ENCODE data around the gene LYRM4. TPM values are rescaled to one million over a fixed set of nuclear protein-coding genes. Genes with fewer than 3 reads are reported as not detected.

Gene LYRM4
- polyA plus RNA-seq, 1 donor: 26.7 TPM

GRCh38 chr6:5084360-5084780 lies 176.4 kb downstream of the LYRM4 start:
- Histone ChIP-seq H3K27me3 (ENCODE audit: control insufficient read depth, insufficient read depth, low read length) (peaks cover 27% of the 10 kb centered on the region), H3K36me3 (ENCODE audit: control insufficient read depth, insufficient read depth, low read length) (no peaks in the 10 kb centered on the region), H3K27ac (ENCODE audit: low read length) (peak overlapping the region; percentile 63), H3K9me3 (ENCODE audit: control insufficient read depth, low read depth, low read length) (peaks cover 8% of the 10 kb centered on the region), H3K4me1 (ENCODE audit: control insufficient read depth, insufficient read depth, low read length) (peaks cover 10% of the 10 kb centered on the region), H3K4me3 (ENCODE audit: low read length) (peak overlapping the region; percentile 65)
- peak in 1 of 2 donors; percentile 68 for DNase-seq
- WGBS (ENCODE audit: insufficient coverage, low lambda C conversion rate): no CpG with 5 or more reads among the region's 57 CpGs

GRCh38 chr6:5083813-5084359 lies 176.9 kb downstream of the LYRM4 start:
- Histone ChIP-seq H3K36me3 (ENCODE audit: control insufficient read depth, insufficient read depth, low read length) (no peaks in the 10 kb centered on the region), H3K9me3 (ENCODE audit: control insufficient read depth, low read depth, low read length) (peaks cover 9% of the 10 kb centered on the region), H3K27ac (ENCODE audit: low read length) (no peak overlapping the region), H3K27me3 (ENCODE audit: control insufficient read depth, insufficient read depth, low read length) (peaks cover 27% of the 10 kb centered on the region), H3K4me3 (ENCODE audit: low read length) (peak overlapping the region; percentile 4), H3K4me1 (ENCODE audit: control insufficient read depth, insufficient read depth, low read length) (peaks cover 10% of the 10 kb centered on the region)
- DNase-seq: no peak
- WGBS (ENCODE audit: insufficient coverage, low lambda C conversion rate): 100% methylated on average over 1 of the region's 18 CpGs

GRCh38 chr6:5083307-5083583 lies 177.5 kb downstream of the LYRM4 start:
- WGBS (ENCODE audit: insufficient coverage, low lambda C conversion rate): no CpG with 5 or more reads among the region's 4 CpGs
- no peaks in the 10 kb centered on the region for H3K36me3 ChIP-seq (ENCODE audit: control insufficient read depth, insufficient read depth, low read length)
- DNase-seq: no peak
- H3K27me3 ChIP-seq (ENCODE audit: control insufficient read depth, insufficient read depth, low read length): peaks cover 27% of the 10 kb centered on the region
- H3K4me3 ChIP-seq (ENCODE audit: low read length): no peak overlapping the region
- H3K27ac ChIP-seq (ENCODE audit: low read length): no peak overlapping the region
- peaks cover 9% of the 10 kb centered on the region for H3K9me3 ChIP-seq (ENCODE audit: control insufficient read depth, low read depth, low read length)
- peaks cover 10% of the 10 kb centered on the region for H3K4me1 ChIP-seq (ENCODE audit: control insufficient read depth, insufficient read depth, low read length)

GRCh38 chr6:5082487-5083306 lies 178.1 kb downstream of the LYRM4 start:
- no peak overlapping the region for H3K27ac ChIP-seq (ENCODE audit: low read length)
- DNase-seq: peak; percentile 56 to 77
- peaks cover 10% of the 10 kb centered on the region for H3K4me1 ChIP-seq (ENCODE audit: control insufficient read depth, insufficient read depth, low read length)
- no peak overlapping the region for H3K4me3 ChIP-seq (ENCODE audit: low read length)
- 100% methylated on average over 1 of the region's 12 CpGs for WGBS (ENCODE audit: insufficient coverage, low lambda C conversion rate)
- peaks cover 25% of the 10 kb centered on the region for H3K27me3 ChIP-seq (ENCODE audit: control insufficient read depth, insufficient read depth, low read length)
- H3K36me3 ChIP-seq (ENCODE audit: control insufficient read depth, insufficient read depth, low read length): no peaks in the 10 kb centered on the region
- H3K9me3 ChIP-seq (ENCODE audit: control insufficient read depth, low read depth, low read length): peaks cover 9% of the 10 kb centered on the region

- Histone ChIP-seq H3K4me3 (ENCODE audit: low read length) (no peak overlapping the region), H3K36me3 (ENCODE audit: control insufficient read depth, insufficient read depth, low read length) (no peaks in the 10 kb centered on the region), H3K9me3 (ENCODE audit: control insufficient read depth, low read depth, low read length) (peaks cover 9% of the 10 kb centered on the region), H3K4me1 (ENCODE audit: control insufficient read depth, insufficient read depth, low read length) (peaks cover 10% of the 10 kb centered on the region), H3K27me3 (ENCODE audit: control insufficient read depth, insufficient read depth, low read length) (peaks cover 17% of the 10 kb centered on the region), H3K27ac (ENCODE audit: low read length) (no peak overlapping the region)
- no peak for DNase-seq
- no CpG with 5 or more reads among the region's 4 CpGs for WGBS (ENCODE audit: insufficient coverage, low lambda C conversion rate)
Observed at GRCh38 chr6:5081955-5082354, 178.8 kb downstream of the LYRM4 start.

GRCh38 chr6:5081182-5081581 lies 179.6 kb downstream of the LYRM4 start:
- no peak for DNase-seq
- peaks cover 6% of the 10 kb centered on the region for H3K4me1 ChIP-seq (ENCODE audit: control insufficient read depth, insufficient read depth, low read length)
- H3K9me3 ChIP-seq (ENCODE audit: control insufficient read depth, low read depth, low read length): peaks cover 5% of the 10 kb centered on the region

GRCh38 chr6:5080574-5080973 lies 180.2 kb downstream of the LYRM4 start:
- no CpG with 5 or more reads among the region's 3 CpGs for WGBS (ENCODE audit: insufficient coverage, low lambda C conversion rate)

More at GRCh38 chr6:5081182-5081581, 179.6 kb downstream of the LYRM4 start:
- no CpG with 5 or more reads among the region's 3 CpGs for WGBS (ENCODE audit: insufficient coverage, low lambda C conversion rate)
- H3K27me3 ChIP-seq (ENCODE audit: control insufficient read depth, insufficient read depth, low read length): peaks cover 10% of the 10 kb centered on the region
- no peak overlapping the region for H3K27ac ChIP-seq (ENCODE audit: low read length)
- no peaks in the 10 kb centered on the region for H3K36me3 ChIP-seq (ENCODE audit: control insufficient read depth, insufficient read depth, low read length)
- H3K4me3 ChIP-seq (ENCODE audit: low read length): no peak overlapping the region

GRCh38 chr6:5079692-5080091 lies 181.1 kb downstream of the LYRM4 start:
- 100% methylated on average over 1 of the region's 2 CpGs for WGBS (ENCODE audit: insufficient coverage, low lambda C conversion rate)
- Histone ChIP-seq H3K4me1 (ENCODE audit: control insufficient read depth, insufficient read depth, low read length) (peaks cover 2% of the 10 kb centered on the region), H3K36me3 (ENCODE audit: control insufficient read depth, insufficient read depth, low read length) (no peaks in the 10 kb centered on the region), H3K9me3 (ENCODE audit: control insufficient read depth, low read depth, low read length) (peaks cover 3% of the 10 kb centered on the region), H3K4me3 (ENCODE audit: low read length) (no peak overlapping the region), H3K27me3 (ENCODE audit: control insufficient read depth, insufficient read depth, low read length) (peaks cover under 1% of the 10 kb centered on the region), H3K27ac (ENCODE audit: low read length) (no peak overlapping the region)
- DNase-seq: no peak

More at GRCh38 chr6:5080574-5080973, 180.2 kb downstream of the LYRM4 start:
- H3K4me3 ChIP-seq (ENCODE audit: low read length): no peak overlapping the region
- H3K36me3 ChIP-seq (ENCODE audit: control insufficient read depth, insufficient read depth, low read length): no peaks in the 10 kb centered on the region
- H3K4me1 ChIP-seq (ENCODE audit: control insufficient read depth, insufficient read depth, low read length): peaks cover 4% of the 10 kb centered on the region
- peaks cover 3% of the 10 kb centered on the region for H3K9me3 ChIP-seq (ENCODE audit: control insufficient read depth, low read depth, low read length)
- no peak for DNase-seq
- H3K27me3 ChIP-seq (ENCODE audit: control insufficient read depth, insufficient read depth, low read length): peaks cover 7% of the 10 kb centered on the region
- H3K27ac ChIP-seq (ENCODE audit: low read length): no peak overlapping the region

- Histone ChIP-seq H3K4me1 (ENCODE audit: control insufficient read depth, insufficient read depth, low read length) (no peaks in the 10 kb centered on the region), H3K27ac (ENCODE audit: low read length) (no peak overlapping the region), H3K27me3 (ENCODE audit: control insufficient read depth, insufficient read depth, low read length) (no peaks in the 10 kb centered on the region), H3K36me3 (ENCODE audit: control insufficient read depth, insufficient read depth, low read length) (no peaks in the 10 kb centered on the region), H3K9me3 (ENCODE audit: control insufficient read depth, low read depth, low read length) (peaks cover 3% of the 10 kb centered on the region), H3K4me3 (ENCODE audit: low read length) (no peak overlapping the region)
- DNase-seq: no peak
- no CpG with 5 or more reads among the region's 5 CpGs for WGBS (ENCODE audit: insufficient coverage, low lambda C conversion rate)
Observed at GRCh38 chr6:5078121-5078669, 182.6 kb downstream of the LYRM4 start.

- H3K4me3 ChIP-seq (ENCODE audit: low read length): no peak overlapping the region
- no peaks in the 10 kb centered on the region for H3K27me3 ChIP-seq (ENCODE audit: control insufficient read depth, insufficient read depth, low read length)
- peaks cover 3% of the 10 kb centered on the region for H3K9me3 ChIP-seq (ENCODE audit: control insufficient read depth, low read depth, low read length)
- no peaks in the 10 kb centered on the region for H3K36me3 ChIP-seq (ENCODE audit: control insufficient read depth, insufficient read depth, low read length)
- H3K27ac ChIP-seq (ENCODE audit: low read length): no peak overlapping the region
- H3K4me1 ChIP-seq (ENCODE audit: control insufficient read depth, insufficient read depth, low read length): no peaks in the 10 kb centered on the region
- no peak for DNase-seq
- 100% methylated on average over 1 of the region's 11 CpGs for WGBS (ENCODE audit: insufficient coverage, low lambda C conversion rate)
Observed at GRCh38 chr6:5076931-5077330, 183.8 kb downstream of the LYRM4 start.

All from large intestine (tissue), 3 donors.